Upper lobe of right lung (tissue), 1 donor: ENCODE results near the gene MME. TPM values are rescaled to one million over a fixed set of nuclear protein-coding genes. Genes with fewer than 3 reads are reported as not detected.

Source experiments
- ATAC-seq: fragments of 200-7000 bp; cut with Tn5 transposase; one replicate; pipeline ENCODE4 v1.9.1; 2020; ENCODE audit warnings: mild to moderate bottlenecking, moderate library complexity
- DNase-seq: peaks from one replicate; pipeline ENCODE4 v3.0.0-alpha.2; 2020
- H3K27ac ChIP-seq: fragments of 200-600 bp; one replicate; pipeline ENCODE4 v1.8.0; 2022
- H3K27me3 ChIP-seq: fragments of 200-600 bp; one replicate; pipeline ENCODE4 v1.8.0; 2022; ENCODE audit warnings: mild to moderate bottlenecking
- H3K36me3 ChIP-seq: fragments of 200-600 bp; one replicate; pipeline ENCODE4 v1.8.0; 2022
- H3K4me1 ChIP-seq: fragments of 200-600 bp; one replicate; pipeline ENCODE4 v1.8.0; 2022
- H3K4me3 ChIP-seq: fragments of 200-600 bp; one replicate; pipeline ENCODE4 v1.8.0; 2022; ENCODE audit warnings: mild to moderate bottlenecking
- H3K9me3 ChIP-seq: fragments of 200-600 bp; one replicate; pipeline ENCODE4 v1.8.0; 2022
- CTCF ChIP-seq: fragments of 200-600 bp; IDR thresholded peaks from one replicate; pipeline ENCODE4 v1.8.0; 2022; ENCODE audit warnings: antibody characterized with exemption
- intact Hi-C: fragments of 100-400 bp; cut with DNase I; formaldehyde crosslinking; loops from one replicate; pipeline ENCODE4 v1.11.0; 2022
- total RNA-seq: library from RNA; stranded (reverse); fragmentation: NEBNext Ultra II Directional; extraction: Animal tissue kit (Norgen Biotek cat#: 25700); gene quantifications from one replicate; pipeline ENCODE4 v1.2.1, GENCODE V29; 2021
- donor health status: DM: no; HTN: yes; CAD: no; lungs with severe emphysema.

MME gene
- total RNA-seq, 1 donor from 2014 or later: 79.1 TPM

GRCh38 chr3:155147588-155147987 is 67.5 kb downstream of the MME start:
- ATAC-seq (no peak), DNase-seq (no peak)
- no peak overlapping the region for H3K27ac ChIP-seq
- no peaks in the 10 kb centered on the region for H3K4me1 ChIP-seq
- no peak for TF ChIP-seq CTCF
- H3K9me3 ChIP-seq: no peaks in the 10 kb centered on the region
- no peak overlapping the region for H3K4me3 ChIP-seq
- no peaks in the 10 kb centered on the region for H3K36me3 ChIP-seq
- intact Hi-C loops: no loop called here
- no peaks in the 10 kb centered on the region for H3K27me3 ChIP-seq

- no peaks in the 10 kb centered on the region for H3K27me3 ChIP-seq
- intact Hi-C loops: no loop called here
- no peak for ATAC-seq
- H3K4me1 ChIP-seq: no peaks in the 10 kb centered on the region
- DNase-seq: no peak
- H3K4me3 ChIP-seq: no peak overlapping the region
- no peak for TF ChIP-seq CTCF
- H3K36me3 ChIP-seq: no peaks in the 10 kb centered on the region
- H3K9me3 ChIP-seq: no peaks in the 10 kb centered on the region
- H3K27ac ChIP-seq: no peak overlapping the region
These were observed 69.4 kb downstream of the MME start for GRCh38 chr3:155149494-155149893.

GRCh38 chr3:155153242-155154186 is 73.4 kb downstream of the MME start:
- Histone ChIP-seq H3K4me1 (no peaks in the 10 kb centered on the region), H3K9me3 (no peaks in the 10 kb centered on the region), H3K27me3 (no peaks in the 10 kb centered on the region), H3K36me3 (no peaks in the 10 kb centered on the region), H3K27ac (no peak overlapping the region), H3K4me3 (no peak overlapping the region)
- TF ChIP-seq CTCF: no peak
- no peak for ATAC-seq
- intact Hi-C loops: no loop called here
- no peak for DNase-seq

GRCh38 chr3:155154255-155154654 is 74.1 kb downstream of the MME start:
- no peaks in the 10 kb centered on the region for H3K4me1 ChIP-seq
- H3K27me3 ChIP-seq: no peaks in the 10 kb centered on the region
- DNase-seq (no peak), ATAC-seq (no peak)
- no peak for TF ChIP-seq CTCF
- intact Hi-C loops: no loop called here
- no peak overlapping the region for H3K27ac ChIP-seq
- no peaks in the 10 kb centered on the region for H3K36me3 ChIP-seq
- no peak overlapping the region for H3K4me3 ChIP-seq
- H3K9me3 ChIP-seq: no peaks in the 10 kb centered on the region

GRCh38 chr3:155158346-155159037 is 78.4 kb downstream of the MME start:
- TF ChIP-seq CTCF: no peak
- Histone ChIP-seq H3K27me3 (no peaks in the 10 kb centered on the region), H3K27ac (no peak overlapping the region), H3K4me1 (no peaks in the 10 kb centered on the region), H3K9me3 (no peaks in the 10 kb centered on the region), H3K36me3 (no peaks in the 10 kb centered on the region), H3K4me3 (no peak overlapping the region)
- intact Hi-C loops: no loop called here
- DNase-seq: no peak
- ATAC-seq: no peak
